ENCODE results near the gene LTN1. TPM values are rescaled to one million over a fixed set of nuclear protein-coding genes. Genes with fewer than 3 reads are reported as not detected.
"Not testable (repeated sequence)": the region's sequence is repeated elsewhere in the genome, so short reads cannot be mapped to it uniquely, and the experiment has no call there.

LTN1 gene
- total RNA-seq, 4 donors from 2014 or later: 20.5 to 27.9 (median 21.4) TPM

DNA sequence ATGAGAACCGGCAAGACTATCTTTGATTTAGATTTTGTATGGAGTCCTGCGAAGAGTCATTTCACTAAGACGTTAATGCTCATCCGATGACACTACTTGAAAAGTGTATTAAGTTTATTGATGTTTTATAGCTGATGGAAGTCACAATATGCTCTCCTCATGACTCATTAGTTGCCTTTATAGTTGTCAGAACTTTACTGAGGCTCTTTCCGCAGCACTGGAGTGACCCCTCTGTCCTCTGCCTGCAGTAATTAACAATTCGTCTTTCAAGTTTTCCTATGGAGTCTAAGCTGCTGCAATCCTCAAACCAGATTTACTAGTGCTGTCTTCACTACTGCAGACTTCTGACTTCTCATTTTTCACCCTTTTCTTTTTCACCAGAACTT, 32.6 kb upstream of the LTN1 start:
- ATAC-seq (ENCODE audit: low FRiP score): peak; percentile 43
- no peak for DNase-seq (ENCODE audit: low spot score)
- TF ChIP-seq, protein P1, sequence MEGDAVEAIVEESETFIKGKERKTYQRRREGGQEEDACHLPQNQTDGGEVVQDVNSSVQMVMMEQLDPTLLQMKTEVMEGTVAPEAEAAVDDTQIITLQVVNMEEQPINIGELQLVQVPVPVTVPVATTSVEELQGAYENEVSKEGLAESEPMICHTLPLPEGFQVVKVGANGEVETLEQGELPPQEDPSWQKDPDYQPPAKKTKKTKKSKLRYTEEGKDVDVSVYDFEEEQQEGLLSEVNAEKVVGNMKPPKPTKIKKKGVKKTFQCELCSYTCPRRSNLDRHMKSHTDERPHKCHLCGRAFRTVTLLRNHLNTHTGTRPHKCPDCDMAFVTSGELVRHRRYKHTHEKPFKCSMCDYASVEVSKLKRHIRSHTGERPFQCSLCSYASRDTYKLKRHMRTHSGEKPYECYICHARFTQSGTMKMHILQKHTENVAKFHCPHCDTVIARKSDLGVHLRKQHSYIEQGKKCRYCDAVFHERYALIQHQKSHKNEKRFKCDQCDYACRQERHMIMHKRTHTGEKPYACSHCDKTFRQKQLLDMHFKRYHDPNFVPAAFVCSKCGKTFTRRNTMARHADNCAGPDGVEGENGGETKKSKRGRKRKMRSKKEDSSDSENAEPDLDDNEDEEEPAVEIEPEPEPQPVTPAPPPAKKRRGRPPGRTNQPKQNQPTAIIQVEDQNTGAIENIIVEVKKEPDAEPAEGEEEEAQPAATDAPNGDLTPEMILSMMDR (IDR thresholded peaks at IDR 0.05): no peak

DNA sequence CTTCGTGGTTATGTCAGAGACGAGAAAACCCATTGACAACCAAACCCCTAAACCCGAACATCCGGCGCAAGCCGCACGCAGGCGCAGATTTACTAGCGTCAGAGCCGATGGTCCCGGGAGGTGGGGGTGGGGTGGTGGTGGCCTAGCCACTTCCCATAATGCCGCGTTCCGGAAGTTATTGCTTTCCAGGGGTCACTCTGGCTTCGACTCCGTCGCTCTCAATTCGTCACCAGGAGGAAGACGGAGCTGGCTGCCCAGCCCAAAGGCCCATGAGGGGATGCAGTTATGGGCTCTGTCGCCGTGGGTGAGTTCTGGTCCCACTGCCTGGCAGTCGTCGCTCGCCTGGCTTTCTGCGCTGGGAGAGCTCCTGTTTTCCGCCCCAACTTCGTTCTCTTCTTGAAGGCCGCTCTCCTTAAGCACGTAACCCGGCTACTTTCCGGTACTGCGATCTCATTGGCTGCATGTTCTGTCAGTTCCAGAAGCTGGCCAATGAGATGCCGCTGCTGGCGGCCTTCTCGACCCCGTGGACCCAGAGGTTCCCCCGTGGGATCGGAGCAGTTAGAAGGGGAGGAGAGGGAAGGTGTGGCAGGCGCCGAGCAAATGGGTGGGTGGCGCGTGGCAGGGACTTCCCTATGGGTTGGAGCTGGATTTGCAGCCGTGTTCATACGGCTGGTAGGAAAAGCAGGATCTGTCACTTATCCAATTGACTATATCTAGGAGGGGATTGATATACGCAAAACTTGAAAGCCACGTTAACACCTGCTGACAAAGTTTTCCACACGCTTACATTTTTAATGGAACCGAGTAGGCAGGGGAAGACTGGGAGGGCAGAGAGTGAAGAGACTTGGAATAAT, 32.0 kb upstream of the LTN1 start, which contains the start of gene USP16:
USP16 (plus strand) TSS at position 195 of the 854 bp plus-strand sequence. CDS start 3,246 bp downstream, outside the sequence.
- DNase-seq (ENCODE audit: low spot score): peak; percentile 88
- TF ChIP-seq, protein P1 (IDR thresholded peaks at IDR 0.05): no peak
- ATAC-seq (ENCODE audit: low FRiP score): peak; percentile 99

GRCh38 chr21:29022166-29022565, 29.5 kb upstream of the LTN1 start:
- DNase-seq (ENCODE audit: low spot score): no peak
- no peak for ATAC-seq (ENCODE audit: low FRiP score)
- TF ChIP-seq, protein P1 (IDR thresholded peaks at IDR 0.05): no peak

- ATAC-seq (ENCODE audit: low FRiP score): peak; percentile 46
- TF ChIP-seq, protein P1 (IDR thresholded peaks at IDR 0.05): no peak
- no peak for DNase-seq (ENCODE audit: low spot score)
Observed at GRCh38 chr21:29018540-29018939, 25.9 kb upstream of the LTN1 start.

- ATAC-seq (ENCODE audit: low FRiP score): no peak
- TF ChIP-seq, protein P1 (IDR thresholded peaks at IDR 0.05): no peak
- no peak for DNase-seq (ENCODE audit: low spot score)
Observed at GRCh38 chr21:29017639-29018237, 25.1 kb upstream of the LTN1 start.

GRCh38 chr21:29011236-29011635, 18.6 kb upstream of the LTN1 start:
- not testable (repeated sequence) for DNase-seq (ENCODE audit: low spot score); ATAC-seq (ENCODE audit: low FRiP score)

DNA sequence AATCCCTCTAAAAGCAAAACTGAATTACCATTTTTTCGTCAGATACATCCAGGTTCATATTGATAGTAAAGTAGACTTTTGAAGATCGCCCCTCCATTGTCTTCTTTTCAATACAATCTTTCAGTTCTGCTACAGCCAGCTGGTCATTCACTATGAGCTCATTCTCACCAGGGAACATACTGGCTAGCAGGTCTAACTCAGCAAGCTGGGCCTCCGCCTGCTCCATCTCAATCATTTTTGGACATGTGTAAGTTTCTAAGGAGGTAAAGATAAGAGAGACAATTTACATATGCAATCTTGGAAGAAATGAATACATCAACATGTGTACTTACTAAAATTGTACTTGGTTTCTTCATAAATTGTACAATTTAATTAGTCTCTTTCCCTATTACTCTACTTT, 15.7 kb upstream of the LTN1 start:
- DNase-seq (ENCODE audit: low spot score): no peak
- TF ChIP-seq, protein P1 (IDR thresholded peaks at IDR 0.05): no peak
- ATAC-seq (ENCODE audit: low FRiP score): no peak

Data from omental fat pad (tissue), 4 donors.